Measurements from ENCODE around the gene TRIM56.
"Not testable (repeated sequence)": the region's sequence is repeated elsewhere in the genome, so short reads cannot be mapped to it uniquely, and the experiment has no call there.

TRIM56 gene

GRCh38 chr7:101092266-101092905, 7.1 kb downstream of the TRIM56 start:
- DNase-seq: not testable (repeated sequence)

- no peak for DNase-seq
These were observed 8.6 kb downstream of the TRIM56 start for GRCh38 chr7:101093906-101094305.

GRCh38 chr7:101094376-101094775, 9.1 kb downstream of the TRIM56 start:
- DNase-seq: no peak

- peak; percentile 69 to 84 (median 79) for DNase-seq
These were observed 9.6 kb downstream of the TRIM56 start for GRCh38 chr7:101094791-101095375.

DNA sequence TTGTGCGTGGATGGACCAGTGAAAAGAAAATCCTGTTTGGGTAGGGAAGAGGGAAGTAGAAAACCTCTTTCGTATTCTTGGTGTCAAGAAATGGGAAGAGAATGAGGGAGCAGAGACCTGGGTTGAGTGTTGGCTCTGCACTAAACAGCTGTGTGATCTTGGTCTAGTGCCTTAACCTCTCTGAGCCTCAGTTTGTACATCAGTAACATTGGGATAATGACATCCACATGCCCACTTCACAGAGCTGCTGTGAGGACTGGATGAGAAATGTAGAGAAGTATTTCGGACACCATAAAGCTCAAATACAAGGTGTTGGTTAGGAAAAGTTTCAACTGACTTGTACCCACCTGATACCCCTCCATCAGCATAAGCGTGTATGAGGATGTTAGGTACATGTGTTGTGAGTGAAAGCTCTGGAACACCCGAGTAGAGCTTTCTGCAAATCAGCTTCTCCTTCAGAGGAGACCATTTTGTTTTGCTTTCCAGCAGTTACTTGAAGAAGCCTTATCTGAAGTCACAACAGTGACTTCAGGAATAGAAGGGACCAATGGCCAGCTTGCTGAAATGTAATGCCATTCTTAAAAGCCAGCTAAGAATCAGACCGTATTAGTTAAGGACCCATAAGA, 11.2 kb downstream of the TRIM56 start:
- no peak for DNase-seq

- no peak for DNase-seq
These were observed 11.7 kb downstream of the TRIM56 start for GRCh38 chr7:101096957-101097347.

DNA sequence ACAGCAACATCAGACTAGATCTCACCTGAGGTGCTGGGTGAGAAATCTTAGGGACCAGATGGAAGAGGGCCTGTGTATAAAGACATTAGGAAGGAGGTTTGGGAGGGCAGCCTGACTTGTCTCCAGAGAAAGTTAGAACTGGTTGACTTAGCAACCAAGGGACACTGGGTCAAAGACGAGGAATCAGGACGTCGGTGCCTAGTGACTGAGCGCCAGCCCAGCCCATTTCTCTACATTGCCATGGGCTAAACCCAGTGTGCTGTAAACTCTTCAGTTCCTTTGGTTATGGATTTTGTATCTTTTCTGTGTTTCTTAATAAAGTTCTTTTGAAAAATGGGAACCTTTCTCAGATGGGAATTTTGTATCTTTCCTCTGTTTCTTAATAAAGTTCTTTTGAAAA, 12.3 kb downstream of the TRIM56 start:
- DNase-seq: no peak

DNA sequence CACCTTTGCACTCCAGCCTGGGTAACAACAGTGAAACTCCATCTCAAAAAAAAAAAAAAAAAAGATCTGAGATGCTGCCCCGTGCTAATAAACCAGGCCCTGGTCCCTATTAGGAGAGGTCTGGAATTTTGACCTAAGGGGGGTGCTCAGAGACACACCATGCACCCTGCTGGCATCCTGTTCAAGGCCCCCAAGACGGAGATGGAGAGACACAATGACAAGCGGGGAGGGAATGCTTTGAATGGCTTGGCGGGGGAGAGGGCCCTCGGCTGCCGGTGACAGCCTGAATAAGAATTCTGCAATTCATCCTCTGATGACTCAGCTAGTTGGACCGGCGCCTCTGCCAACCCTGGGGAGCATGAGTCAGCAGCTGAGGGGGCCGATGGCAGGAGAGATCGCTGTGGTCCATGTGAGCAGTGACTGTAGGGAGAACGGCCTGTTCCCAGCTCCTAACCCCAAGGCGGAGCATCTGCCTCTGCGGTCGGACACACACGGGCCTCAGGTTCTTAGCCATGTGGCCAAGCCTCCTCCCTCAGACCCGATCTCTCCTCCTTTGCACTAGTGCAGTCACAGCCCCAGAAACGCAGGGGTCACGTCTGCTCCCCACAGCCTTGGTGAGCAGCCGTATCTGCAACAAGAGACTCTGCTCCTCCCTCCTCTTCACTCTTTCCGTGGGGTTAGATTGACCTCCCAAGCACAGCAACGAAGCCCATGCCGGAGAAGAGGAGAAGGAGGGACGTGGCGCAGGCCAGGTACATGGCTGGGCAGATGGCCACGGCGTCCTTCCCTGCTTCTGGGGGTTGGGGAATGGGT, 14.9 kb downstream of the TRIM56 start:
- peak; percentile 94 to 95 (median 95) for DNase-seq

GRCh38 chr7:101100858-101101847, 15.9 kb downstream of the TRIM56 start:
- DNase-seq: no peak

GRCh38 chr7:101102026-101102425, 16.7 kb downstream of the TRIM56 start:
- DNase-seq: no peak

DNA sequence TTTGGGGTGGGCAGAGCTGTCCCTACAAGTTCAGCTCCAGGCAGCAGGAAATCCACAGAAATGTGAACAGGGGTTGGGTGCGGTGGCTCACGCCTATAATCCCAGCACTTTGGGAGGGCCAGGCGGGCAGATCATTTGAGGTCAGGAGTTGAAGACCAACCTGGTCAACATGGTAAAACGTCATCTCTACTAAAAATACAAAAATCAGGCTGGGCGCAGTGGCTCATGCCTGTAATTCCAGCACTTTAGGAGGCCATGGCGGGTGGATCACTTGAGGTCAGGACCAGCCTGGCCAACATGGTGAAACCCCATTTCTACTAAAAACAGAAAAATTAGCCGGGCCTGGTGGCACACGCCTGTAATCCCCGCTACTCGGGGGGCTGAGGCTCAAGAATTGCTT, 18.4 kb downstream of the TRIM56 start:
- DNase-seq: not testable (repeated sequence)

- peak in 1 of 3 donors; percentile 58 for DNase-seq
These were observed 19.0 kb downstream of the TRIM56 start for GRCh38 chr7:101104193-101104713.

DNA sequence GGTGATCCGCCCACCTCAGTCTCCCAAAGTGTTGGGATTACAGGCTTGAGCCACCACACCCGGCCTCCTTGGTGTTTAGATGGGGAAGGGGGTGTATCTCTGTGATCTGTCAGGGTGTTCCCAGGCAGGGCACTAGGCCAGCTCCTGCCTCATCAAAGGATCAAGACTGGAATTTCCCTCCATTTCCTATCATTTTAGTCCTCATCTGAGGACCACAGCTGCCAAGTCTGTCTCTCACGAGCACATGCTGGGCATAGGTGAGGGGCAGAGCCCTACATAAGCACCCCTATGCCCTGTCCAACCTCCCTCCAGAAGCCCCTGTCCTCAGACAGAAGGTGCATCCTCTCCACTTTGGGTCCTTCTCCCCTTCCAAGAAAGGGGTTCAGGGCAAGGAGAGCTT, 19.5 kb downstream of the TRIM56 start:
- peak in 2 of 3 donors; percentile 33 to 48 for DNase-seq

- not testable (repeated sequence) for DNase-seq
These were observed 20.0 kb downstream of the TRIM56 start for GRCh38 chr7:101105248-101105647.

DNA sequence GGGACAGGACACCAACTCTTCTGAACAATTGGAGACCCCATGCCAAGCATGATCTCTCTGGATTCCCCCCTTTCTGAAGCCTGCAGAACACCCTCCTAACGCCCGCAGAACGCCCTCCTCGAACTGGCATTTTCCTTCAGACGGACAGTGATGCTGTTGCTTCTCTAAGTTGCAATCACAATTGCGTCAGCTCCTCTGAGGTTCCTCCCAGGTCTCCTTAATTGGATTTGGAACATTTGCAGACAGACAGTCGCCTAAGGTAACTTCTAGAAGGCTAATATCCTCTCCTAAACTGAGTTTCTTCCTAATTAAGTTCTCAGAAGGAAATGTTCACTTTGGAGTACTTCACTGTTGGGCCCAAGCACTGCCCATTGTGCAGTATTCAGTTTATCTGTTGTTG, 21.1 kb downstream of the TRIM56 start:
- DNase-seq: peak in 1 of 3 donors; percentile 31

DNA sequence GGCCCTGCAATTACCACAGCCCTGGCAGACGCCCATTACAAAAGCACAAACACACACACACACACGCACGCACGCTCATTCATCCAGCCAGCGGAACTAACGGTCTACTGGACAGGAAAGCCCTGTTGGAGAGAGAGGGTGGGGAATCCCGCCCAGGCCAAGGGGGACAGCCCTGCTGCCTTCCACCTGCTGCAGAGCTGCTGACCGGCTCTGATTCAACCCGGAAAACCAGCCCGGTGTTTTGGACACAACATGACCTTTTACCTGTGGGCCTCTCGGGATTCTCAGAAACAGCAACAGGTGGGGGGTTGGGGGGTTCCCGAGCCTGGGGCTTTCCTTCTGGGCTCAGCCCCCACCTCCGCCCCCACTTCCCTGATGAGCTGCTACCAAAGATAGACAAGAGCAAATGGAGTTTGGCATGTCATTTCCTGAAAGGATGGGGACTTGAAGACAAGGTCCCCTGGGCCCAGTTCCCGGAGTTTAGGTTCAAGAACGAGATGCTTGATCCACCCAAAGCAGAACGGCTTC, 23.1 kb downstream of the TRIM56 start:
- peak; percentile 94 to 95 (median 95) for DNase-seq

- DNase-seq: no peak
These were observed 23.7 kb downstream of the TRIM56 start for GRCh38 chr7:101108961-101109360.

GRCh38 chr7:101109368-101109767, 24.1 kb downstream of the TRIM56 start:
- DNase-seq: no peak

DNA sequence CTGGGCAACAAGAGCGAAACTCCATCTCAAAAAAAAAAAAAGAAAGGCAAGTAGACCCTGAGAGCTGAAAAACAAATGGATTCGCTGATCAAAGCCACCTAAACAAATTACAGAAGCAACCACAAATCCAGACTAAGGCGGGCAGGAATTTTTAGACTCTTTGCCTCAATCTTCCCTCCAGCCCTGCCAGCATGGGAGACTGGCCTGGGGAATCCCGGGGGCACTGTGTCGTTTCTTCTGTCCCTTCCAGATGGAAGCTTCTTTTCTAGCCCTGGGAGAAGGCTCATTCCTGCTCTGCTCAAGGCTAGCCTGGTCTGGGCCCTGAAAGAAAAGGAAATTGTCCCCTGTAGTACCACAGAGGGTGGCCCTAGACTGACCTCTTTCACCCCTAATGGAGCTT, 26.0 kb downstream of the TRIM56 start:
- DNase-seq: no peak

- DNase-seq: no peak
These were observed 27.0 kb downstream of the TRIM56 start for GRCh38 chr7:101112233-101112632.

GRCh38 chr7:101113140-101113539, 27.9 kb downstream of the TRIM56 start:
- not testable (repeated sequence) for DNase-seq

DNA sequence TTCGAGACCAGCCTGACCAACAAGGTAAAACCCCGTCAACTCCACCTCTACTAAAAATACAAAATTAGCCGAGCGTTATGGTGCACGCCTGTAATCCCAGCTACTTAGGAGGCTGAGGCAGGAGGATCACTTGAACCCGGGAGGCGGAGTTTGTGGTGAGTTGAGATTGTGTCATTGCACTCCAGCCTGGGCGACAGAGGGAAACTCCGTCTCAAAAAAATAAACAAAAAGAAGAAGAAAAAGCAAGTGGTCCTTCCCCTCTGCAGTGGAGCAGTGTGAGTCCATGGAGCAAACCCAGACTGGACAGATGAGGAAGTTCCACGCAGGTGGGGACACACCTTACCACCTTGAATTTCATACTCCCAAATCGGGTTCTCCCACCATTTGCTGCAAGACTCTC, 28.6 kb downstream of the TRIM56 start:
- peak; percentile 61 to 68 (median 63) for DNase-seq

Measured in suppressor macrophage treated with lipopolysaccharide for 1 hour (primary cell).